ENCODE results near the gene CERS3. TPM values are rescaled to one million over a fixed set of nuclear protein-coding genes. Genes with fewer than 3 reads are reported as not detected.

CERS3 gene
- polyA plus RNA-seq, 1 donor (not counting 4 experiments of a cell fraction or from before 2014, with no cell fraction given), result 23.5 TPM

GRCh38 chr15:100466073-100466472 lies 62.7 kb downstream of the CERS3 start:
- H3K9me1 ChIP-seq (ENCODE audit: control insufficient read depth, extremely low read depth, insufficient read depth, low read length), result no peaks in the 10 kb centered on the region
- no peak overlapping the region for H3K27ac ChIP-seq (ENCODE audit: control insufficient read depth, insufficient read depth, low read length)
- H3K36me3 ChIP-seq (ENCODE audit: control insufficient read depth in 2 of 2, extremely low read depth in 1 of 2, insufficient read depth in 2 of 2, low read length in 2 of 2), result peaks cover 7 to 8% of the 10 kb centered on the region in 2 experiments
- H3K4me2 ChIP-seq (ENCODE audit: control insufficient read depth, extremely low read depth, insufficient read depth, low read depth, low read length), result no peak overlapping the region
- no peaks in the 10 kb centered on the region for H3K9me3 ChIP-seq (ENCODE audit: control insufficient read depth, low read depth, low read length)
- no peaks in the 10 kb centered on the region for H3K4me1 ChIP-seq (ENCODE audit: control insufficient read depth, extremely low read depth, insufficient read depth, low read length)
- H3K27me3 ChIP-seq (ENCODE audit: control insufficient read depth, extremely low read depth, insufficient read depth, low read length), result no peaks in the 10 kb centered on the region
- dilution Hi-C loops (cut with MboI; ENCODE audit: extremely low pct_ligation_motif_present, low sequenced_read_pairs), result no loop called here
- TF ChIP-seq CTCF (optimal IDR thresholded peaks at IDR 0.05 in 1 of 3, IDR thresholded peaks at IDR 0.05 in 1 of 3, conservative IDR thresholded peaks at IDR 0.05 in 1 of 3; ENCODE audit: extremely low read depth in 1 of 3, insufficient read depth in 2 of 3, low read length in 3 of 3) (no peak), EZH2 (IDR thresholded peaks at IDR 0.05; ENCODE audit: low read length) (no peak)
- no peak for DNase-seq (ENCODE audit: low read depth, low spot score)
- no peak for FAIRE-seq
- H3K79me2 ChIP-seq (ENCODE audit: control insufficient read depth, insufficient read depth, low read length), result no peaks in the 10 kb centered on the region
- no peak overlapping the region for H3K4me3 ChIP-seq (ENCODE audit: control insufficient read depth in 2 of 3, extremely low read depth in 1 of 3, insufficient read depth in 2 of 3, low read depth in 1 of 3, low read length in 3 of 3)
- H4K20me1 ChIP-seq (ENCODE audit: control insufficient read depth, extremely low read depth, insufficient read depth, low read length), result no peaks in the 10 kb centered on the region
- H2AFZ ChIP-seq (ENCODE audit: control insufficient read depth, low read length), result no peak overlapping the region
- no peak overlapping the region for H3K9ac ChIP-seq (ENCODE audit: control insufficient read depth, extremely low read depth, insufficient read depth, low read length)

- Histone ChIP-seq H3K27ac (ENCODE audit: control insufficient read depth, insufficient read depth, low read length) (no peak overlapping the region), H3K27me3 (ENCODE audit: control insufficient read depth, extremely low read depth, insufficient read depth, low read length) (no peaks in the 10 kb centered on the region), H3K4me2 (ENCODE audit: control insufficient read depth, extremely low read depth, insufficient read depth, low read depth, low read length) (no peak overlapping the region), H4K20me1 (ENCODE audit: control insufficient read depth, extremely low read depth, insufficient read depth, low read length) (no peaks in the 10 kb centered on the region), H3K9me1 (ENCODE audit: control insufficient read depth, extremely low read depth, insufficient read depth, low read length) (no peaks in the 10 kb centered on the region), H2AFZ (ENCODE audit: control insufficient read depth, low read length) (no peak overlapping the region), H3K36me3 (ENCODE audit: control insufficient read depth in 2 of 2, extremely low read depth in 1 of 2, insufficient read depth in 2 of 2, low read length in 2 of 2) (peaks cover 7% of the 10 kb centered on the region in 2 experiments), H3K4me1 (ENCODE audit: control insufficient read depth, extremely low read depth, insufficient read depth, low read length) (no peaks in the 10 kb centered on the region), H3K79me2 (ENCODE audit: control insufficient read depth, insufficient read depth, low read length) (no peaks in the 10 kb centered on the region), H3K4me3 (ENCODE audit: control insufficient read depth in 2 of 3, extremely low read depth in 1 of 3, insufficient read depth in 2 of 3, low read depth in 1 of 3, low read length in 3 of 3) (no peak overlapping the region), H3K9me3 (ENCODE audit: control insufficient read depth, low read depth, low read length) (no peaks in the 10 kb centered on the region), H3K9ac (ENCODE audit: control insufficient read depth, extremely low read depth, insufficient read depth, low read length) (no peak overlapping the region)
- no peak for DNase-seq (ENCODE audit: low read depth, low spot score)
- dilution Hi-C loops (cut with MboI; ENCODE audit: extremely low pct_ligation_motif_present, low sequenced_read_pairs), result no loop called here
- TF ChIP-seq EZH2 (IDR thresholded peaks at IDR 0.05; ENCODE audit: low read length) (no peak), CTCF (optimal IDR thresholded peaks at IDR 0.05 in 1 of 3, IDR thresholded peaks at IDR 0.05 in 1 of 3, conservative IDR thresholded peaks at IDR 0.05 in 1 of 3; ENCODE audit: extremely low read depth in 1 of 3, insufficient read depth in 2 of 3, low read length in 3 of 3) (no peak)
- peak; percentile 57 for FAIRE-seq
These were observed 63.9 kb downstream of the CERS3 start for GRCh38 chr15:100464888-100465287.
